ENCODE data around the gene CEP112.

The CEP112 gene

DNA sequence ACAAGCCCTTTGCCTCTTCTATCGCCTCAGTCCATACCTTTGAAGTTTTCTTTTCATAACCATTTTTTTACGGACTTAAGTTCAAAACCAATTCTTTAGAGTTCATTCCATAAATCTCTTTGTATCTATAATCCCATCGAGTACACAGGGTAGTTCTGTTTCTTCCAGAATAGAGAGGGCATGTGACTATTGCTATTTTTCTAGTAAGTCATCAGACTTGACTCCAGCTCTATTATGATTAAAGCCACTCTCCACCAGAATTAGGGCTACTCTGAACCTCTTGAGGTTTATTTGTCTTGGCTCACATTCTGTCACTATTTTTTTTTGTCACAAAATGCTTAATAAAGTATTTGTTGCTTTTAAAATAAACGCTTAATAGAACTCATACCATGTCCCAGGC lies 438.6 kb downstream of the CEP112 start:
- H2AFZ ChIP-seq (ENCODE audit: low read depth, low read length, severe bottlenecking): no peak overlapping the region
- no peaks in the 10 kb centered on the region for H3F3A ChIP-seq (ENCODE audit: insufficient read depth)
- no peak overlapping the region for H3K9ac ChIP-seq (ENCODE audit: low read length)
- H3K27me3 ChIP-seq (ENCODE audit: low read length): no peaks in the 10 kb centered on the region
- no peaks in the 10 kb centered on the region for H3K9me3 ChIP-seq (ENCODE audit: insufficient read depth, low read length)
- no peak overlapping the region for H3K27ac ChIP-seq (ENCODE audit: low read depth, low read length)
- H3K79me2 ChIP-seq (ENCODE audit: insufficient read depth, low read length): no peaks in the 10 kb centered on the region
- no peak overlapping the region for H3K4me3 ChIP-seq (ENCODE audit: insufficient read depth, low read length, poor library complexity, severe bottlenecking)
- TF ChIP-seq, protein P1, sequence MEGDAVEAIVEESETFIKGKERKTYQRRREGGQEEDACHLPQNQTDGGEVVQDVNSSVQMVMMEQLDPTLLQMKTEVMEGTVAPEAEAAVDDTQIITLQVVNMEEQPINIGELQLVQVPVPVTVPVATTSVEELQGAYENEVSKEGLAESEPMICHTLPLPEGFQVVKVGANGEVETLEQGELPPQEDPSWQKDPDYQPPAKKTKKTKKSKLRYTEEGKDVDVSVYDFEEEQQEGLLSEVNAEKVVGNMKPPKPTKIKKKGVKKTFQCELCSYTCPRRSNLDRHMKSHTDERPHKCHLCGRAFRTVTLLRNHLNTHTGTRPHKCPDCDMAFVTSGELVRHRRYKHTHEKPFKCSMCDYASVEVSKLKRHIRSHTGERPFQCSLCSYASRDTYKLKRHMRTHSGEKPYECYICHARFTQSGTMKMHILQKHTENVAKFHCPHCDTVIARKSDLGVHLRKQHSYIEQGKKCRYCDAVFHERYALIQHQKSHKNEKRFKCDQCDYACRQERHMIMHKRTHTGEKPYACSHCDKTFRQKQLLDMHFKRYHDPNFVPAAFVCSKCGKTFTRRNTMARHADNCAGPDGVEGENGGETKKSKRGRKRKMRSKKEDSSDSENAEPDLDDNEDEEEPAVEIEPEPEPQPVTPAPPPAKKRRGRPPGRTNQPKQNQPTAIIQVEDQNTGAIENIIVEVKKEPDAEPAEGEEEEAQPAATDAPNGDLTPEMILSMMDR (IDR thresholded peaks at IDR 0.05; ENCODE audit: insufficient read depth, low read length, poor library complexity, severe bottlenecking): no peak
- TF ChIP-seq EZH2phosphoT487 (conservative IDR thresholded peaks at IDR 0.05; ENCODE audit: low read length): no peak
- H3K4me2 ChIP-seq (ENCODE audit: low read depth, low read length, poor library complexity, severe bottlenecking): no peak overlapping the region
- no peaks in the 10 kb centered on the region for H3K36me3 ChIP-seq (ENCODE audit: low read length)
- no peaks in the 10 kb centered on the region for H4K20me1 ChIP-seq (ENCODE audit: low read depth, low read length)
- H3K9me2 ChIP-seq (replicated peaks; ENCODE audit: insufficient read depth, low read length): no peaks in the 10 kb centered on the region

DNA sequence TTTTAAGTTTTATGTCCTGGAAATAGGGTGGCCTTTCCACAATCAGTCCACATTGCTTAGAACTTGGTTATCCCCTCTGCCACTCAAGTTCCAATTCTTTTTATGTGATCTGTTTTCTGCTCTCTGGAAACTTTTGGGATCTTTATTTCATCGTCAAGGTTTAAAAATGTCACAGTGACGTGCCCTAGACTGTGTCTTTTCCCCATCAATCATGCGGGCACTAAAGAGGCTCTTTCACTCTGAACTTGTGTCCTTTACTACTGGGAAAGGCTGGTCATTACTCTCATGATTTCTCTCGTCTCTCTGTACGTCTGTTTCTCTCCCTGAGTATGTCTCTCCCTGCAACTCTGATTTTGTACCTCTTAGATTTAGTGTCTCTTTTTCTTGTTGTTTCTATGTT lies 440.7 kb downstream of the CEP112 start:
- Histone ChIP-seq H3K4me2 (ENCODE audit: low read depth, low read length, poor library complexity, severe bottlenecking) (no peak overlapping the region), H3K9me3 (ENCODE audit: insufficient read depth, low read length) (no peaks in the 10 kb centered on the region), H4K20me1 (ENCODE audit: low read depth, low read length) (no peaks in the 10 kb centered on the region), H3K4me3 (ENCODE audit: insufficient read depth, low read length, poor library complexity, severe bottlenecking) (no peak overlapping the region), H3K27me3 (ENCODE audit: low read length) (no peaks in the 10 kb centered on the region), H3K36me3 (ENCODE audit: low read length) (no peaks in the 10 kb centered on the region), H3K79me2 (ENCODE audit: insufficient read depth, low read length) (no peaks in the 10 kb centered on the region), H3K27ac (ENCODE audit: low read depth, low read length) (no peak overlapping the region), H3K9ac (ENCODE audit: low read length) (no peak overlapping the region), H2AFZ (ENCODE audit: low read depth, low read length, severe bottlenecking) (no peak overlapping the region), H3K9me2 (replicated peaks; ENCODE audit: insufficient read depth, low read length) (no peaks in the 10 kb centered on the region), H3F3A (ENCODE audit: insufficient read depth) (no peaks in the 10 kb centered on the region)
- TF ChIP-seq EZH2phosphoT487 (conservative IDR thresholded peaks at IDR 0.05; ENCODE audit: low read length): no peak
- TF ChIP-seq, protein P1 (IDR thresholded peaks at IDR 0.05; ENCODE audit: insufficient read depth, low read length, poor library complexity, severe bottlenecking): no peak

DNA sequence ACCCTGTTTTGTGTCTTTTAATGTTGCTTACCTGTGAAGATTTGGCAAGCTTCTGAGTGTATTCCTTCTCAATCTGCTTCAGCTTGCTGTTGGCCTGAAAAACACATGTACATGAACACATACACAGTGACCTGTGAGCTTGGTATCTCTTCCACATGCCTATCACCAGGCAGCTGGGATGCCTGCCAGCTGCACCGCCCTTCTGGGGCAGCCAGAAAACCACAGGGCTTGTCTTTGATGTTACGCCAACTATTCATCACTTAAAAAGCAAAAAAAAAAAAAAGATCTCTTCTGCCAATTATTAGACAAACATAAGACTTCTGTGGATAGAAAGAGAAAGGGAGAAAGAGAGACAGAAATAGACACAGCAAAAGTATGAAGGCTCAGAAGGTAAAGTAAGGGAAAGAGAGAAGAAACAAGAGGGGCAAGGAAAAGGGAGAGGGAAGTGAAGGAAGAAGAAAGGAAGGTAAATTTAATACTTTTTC lies 441.3 kb downstream of the CEP112 start:
- H3K9me2 ChIP-seq (replicated peaks; ENCODE audit: insufficient read depth, low read length): no peaks in the 10 kb centered on the region
- H3K4me3 ChIP-seq (ENCODE audit: insufficient read depth, low read length, poor library complexity, severe bottlenecking): no peak overlapping the region
- H4K20me1 ChIP-seq (ENCODE audit: low read depth, low read length): no peaks in the 10 kb centered on the region
- H2AFZ ChIP-seq (ENCODE audit: low read depth, low read length, severe bottlenecking): no peak overlapping the region
- H3K27ac ChIP-seq (ENCODE audit: low read depth, low read length): no peak overlapping the region
- H3F3A ChIP-seq (ENCODE audit: insufficient read depth): no peaks in the 10 kb centered on the region
- H3K4me2 ChIP-seq (ENCODE audit: low read depth, low read length, poor library complexity, severe bottlenecking): no peak overlapping the region
- H3K9ac ChIP-seq (ENCODE audit: low read length): no peak overlapping the region
- TF ChIP-seq, protein P1 (IDR thresholded peaks at IDR 0.05; ENCODE audit: insufficient read depth, low read length, poor library complexity, severe bottlenecking): no peak
- no peak for TF ChIP-seq EZH2phosphoT487 (conservative IDR thresholded peaks at IDR 0.05; ENCODE audit: low read length)
- H3K9me3 ChIP-seq (ENCODE audit: insufficient read depth, low read length): no peaks in the 10 kb centered on the region
- H3K27me3 ChIP-seq (ENCODE audit: low read length): no peaks in the 10 kb centered on the region
- H3K36me3 ChIP-seq (ENCODE audit: low read length): no peaks in the 10 kb centered on the region
- H3K79me2 ChIP-seq (ENCODE audit: insufficient read depth, low read length): no peaks in the 10 kb centered on the region

All from SU-DHL-6 (cell line).